PC-9 (cell line): ENCODE data around the gene SULT4A1. TPM values are rescaled to one million over a fixed set of nuclear protein-coding genes. Genes with fewer than 3 reads are reported as not detected.

Experiments used
- BruUV-seq: library from RNA; stranded (reverse); fragments of 400-500 nt; replicated peaks from 2 replicates; lab custom pipeline; 2021; lab: Mats Ljungman, UMichigan
- CTCF ChIA-PET: fragments of 300-600 bp; sonication (Branson Sonifier 250); formaldehyde crosslinking; loops from one replicate; lab custom pipeline; 2022; ENCODE audit warnings: antibody characterized with exemption; lab: Charles Lee
- POLR2A ChIA-PET: fragments of 300-600 bp; sonication (Branson Sonifier 250); formaldehyde crosslinking; loops from one replicate; lab custom pipeline; 2022; ENCODE audit warnings: antibody characterized with exemption; ENCODE audit not compliant: unreplicated experiment; lab: Charles Lee
- DNase-seq, 2 experiments: peaks; one replicate each; pipeline versions ENCODE4 v3.0.0 to v3.0.0-alpha.2; 2015 to 2022; ENCODE audit warnings: mixed read lengths in 1 of 2
- H2AFZ ChIP-seq: fragments of 200-600 bp; sonication (generic); 2 replicates; pipeline ENCODE4 v1.8.1; 2017; ENCODE audit warnings: antibody characterized with exemption
- H3F3A ChIP-seq: fragments of 200-600 bp; sonication (generic); 2 replicates; pipeline ENCODE4 v1.8.1; 2017; ENCODE audit warnings: antibody characterized with exemption, mild to moderate bottlenecking, low read depth; ENCODE audit not compliant: insufficient read depth
- H3K27ac ChIP-seq: fragments of 200-600 bp; sonication (generic); 2 replicates; pipeline ENCODE4 v1.6.1; 2016; ENCODE audit warnings: mixed run types
- H3K27me3 ChIP-seq: fragments of 200-600 bp; sonication (generic); 2 replicates; pipeline ENCODE4 v1.6.1; 2016; ENCODE audit warnings: low read depth, mixed run types; ENCODE audit not compliant: insufficient read depth
- H3K36me3 ChIP-seq: fragments of 200-600 bp; sonication (generic); 2 replicates; pipeline ENCODE4 v1.6.1; 2016; ENCODE audit warnings: low read depth, mixed run types
- H3K4me1 ChIP-seq: fragments of 200-600 bp; sonication (generic); replicated peaks from 2 replicates; pipeline ENCODE4 v1.6.1; 2016; ENCODE audit warnings: mixed run types; ENCODE audit not compliant: insufficient read depth
- H3K4me2 ChIP-seq: fragments of 200-600 bp; sonication (generic); 2 replicates; pipeline ENCODE4 v1.6.1; 2017; ENCODE audit warnings: mixed run types
- H3K4me3 ChIP-seq: fragments of 200-600 bp; sonication (generic); 2 replicates; pipeline ENCODE4 v1.6.1; 2016; ENCODE audit warnings: mixed run types
- H3K79me2 ChIP-seq: fragments of 200-600 bp; sonication (generic); 2 replicates; pipeline ENCODE4 v1.6.1; 2017; ENCODE audit warnings: low read depth, mixed run types
- H3K9me2 ChIP-seq: fragments of 200-600 bp; sonication (generic); 2 replicates; pipeline ENCODE4 v1.8.1; 2017; ENCODE audit warnings: mild to moderate bottlenecking; ENCODE audit not compliant: insufficient read depth
- H3K9me3 ChIP-seq: fragments of 200-600 bp; sonication (generic); 2 replicates; pipeline ENCODE4 v1.8.1; 2016; ENCODE audit warnings: low read depth; ENCODE audit not compliant: insufficient read depth
- H4K20me1 ChIP-seq: fragments of 200-600 bp; sonication (generic); 2 replicates; pipeline ENCODE4 v1.8.1; 2017; ENCODE audit not compliant: insufficient read depth
- EZH2 ChIP-seq: fragments of 200-600 bp; sonication (generic); IDR thresholded peaks from 2 replicates; pipeline ENCODE4 v1.8.0; 2017; ENCODE audit warnings: antibody characterized with exemption, low read depth
- intact Hi-C: fragments of 100-400 bp; cut with micrococcal nuclease; formaldehyde crosslinking; loops from one replicate; pipeline ENCODE4 v1.10.0; 2022; ENCODE audit not compliant: unreplicated experiment
- total RNA-seq: library from RNA; stranded (reverse); gene quantifications from 2 replicates; pipeline ENCODE4 v1.2.3, GENCODE V29; 2021
- TF ChIP-seq, protein P1 (sequence below): fragments of 200-600 bp; sonication (generic); conservative IDR thresholded peaks from 2 replicates; pipeline ENCODE4 v1.6.1; 2017; ENCODE audit warnings: mixed run types, antibody characterized with exemption, mild to moderate bottlenecking, moderate library complexity

The SULT4A1 gene
- total RNA-seq, 1 experiment from 2014 or later: 3.4 TPM

DNA sequence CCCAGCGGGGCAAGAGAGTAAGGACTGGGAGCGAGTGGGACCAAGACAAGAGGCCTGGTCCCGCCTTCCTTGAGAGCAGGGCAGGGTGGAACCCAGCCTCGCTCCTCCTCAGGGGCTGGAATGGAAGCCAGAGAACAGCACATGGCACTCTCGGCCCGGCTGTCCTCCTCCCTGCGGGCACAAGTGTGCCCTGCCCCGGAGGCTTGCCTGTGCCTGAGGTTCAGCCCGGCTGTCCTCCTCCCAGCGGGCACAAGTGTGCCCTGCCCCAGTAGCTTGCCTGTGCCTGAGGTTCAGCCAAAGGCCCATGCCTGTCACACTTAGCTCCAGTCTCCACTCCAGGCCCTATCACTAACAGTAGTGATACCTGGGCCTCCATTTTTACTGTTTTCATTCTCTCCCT lies 24.2 kb downstream of the SULT4A1 start:
- Histone ChIP-seq H3K4me2 (no peak overlapping the region), H3K27me3 (peaks cover 38% of the 10 kb centered on the region), H3K4me1 (no peaks in the 10 kb centered on the region), H2AFZ (no peak overlapping the region), H3K36me3 (no peaks in the 10 kb centered on the region), H4K20me1 (no peaks in the 10 kb centered on the region; the same call in 1 of the 2 replicates), H3K9me3 (no peaks in the 10 kb centered on the region), H3F3A (no peaks in the 10 kb centered on the region), H3K79me2 (no peaks in the 10 kb centered on the region), H3K4me3 (no peak overlapping the region), H3K9me2 (no peaks in the 10 kb centered on the region), H3K27ac (no peak overlapping the region)
- TF ChIP-seq, protein P1, sequence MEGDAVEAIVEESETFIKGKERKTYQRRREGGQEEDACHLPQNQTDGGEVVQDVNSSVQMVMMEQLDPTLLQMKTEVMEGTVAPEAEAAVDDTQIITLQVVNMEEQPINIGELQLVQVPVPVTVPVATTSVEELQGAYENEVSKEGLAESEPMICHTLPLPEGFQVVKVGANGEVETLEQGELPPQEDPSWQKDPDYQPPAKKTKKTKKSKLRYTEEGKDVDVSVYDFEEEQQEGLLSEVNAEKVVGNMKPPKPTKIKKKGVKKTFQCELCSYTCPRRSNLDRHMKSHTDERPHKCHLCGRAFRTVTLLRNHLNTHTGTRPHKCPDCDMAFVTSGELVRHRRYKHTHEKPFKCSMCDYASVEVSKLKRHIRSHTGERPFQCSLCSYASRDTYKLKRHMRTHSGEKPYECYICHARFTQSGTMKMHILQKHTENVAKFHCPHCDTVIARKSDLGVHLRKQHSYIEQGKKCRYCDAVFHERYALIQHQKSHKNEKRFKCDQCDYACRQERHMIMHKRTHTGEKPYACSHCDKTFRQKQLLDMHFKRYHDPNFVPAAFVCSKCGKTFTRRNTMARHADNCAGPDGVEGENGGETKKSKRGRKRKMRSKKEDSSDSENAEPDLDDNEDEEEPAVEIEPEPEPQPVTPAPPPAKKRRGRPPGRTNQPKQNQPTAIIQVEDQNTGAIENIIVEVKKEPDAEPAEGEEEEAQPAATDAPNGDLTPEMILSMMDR: no peak
- TF ChIP-seq EZH2: no peak
- CTCF ChIA-PET: no interaction called here
- POLR2A ChIA-PET: no interaction called here
- DNase-seq: no peak
- no TSS peak for BruUV-seq
- intact Hi-C loops: no loop called here

DNA sequence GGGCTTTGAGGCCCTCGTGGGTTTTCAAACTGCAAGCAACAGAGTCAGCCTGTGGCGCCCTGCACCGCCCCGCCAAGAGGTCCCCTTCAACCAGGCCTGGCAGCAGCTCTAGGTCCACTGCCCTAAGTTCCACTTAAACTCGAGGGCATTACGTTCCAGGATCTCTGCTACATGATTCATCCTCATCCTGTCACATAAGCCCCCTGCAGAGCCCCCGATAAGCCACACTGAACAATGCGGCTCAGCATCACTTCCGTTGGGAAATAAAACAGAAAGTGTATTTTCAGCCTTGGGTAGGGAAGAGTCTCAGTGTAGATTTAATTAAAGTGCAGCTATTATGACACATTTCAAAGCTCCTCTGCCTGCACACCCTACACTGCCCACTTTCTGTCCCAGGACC lies 24.6 kb downstream of the SULT4A1 start:
- TF ChIP-seq, protein P1: no peak
- TF ChIP-seq EZH2: no peak
- no peaks in the 10 kb centered on the region for H3K4me1 ChIP-seq
- H3F3A ChIP-seq: no peaks in the 10 kb centered on the region
- H2AFZ ChIP-seq: no peak overlapping the region
- H3K4me2 ChIP-seq: no peak overlapping the region
- intact Hi-C loops: no loop called here
- H3K4me3 ChIP-seq: no peak overlapping the region
- H3K9me3 ChIP-seq: no peaks in the 10 kb centered on the region
- peaks cover 33% of the 10 kb centered on the region; the same call in 1 of the 2 replicates for H3K27me3 ChIP-seq
- no peak overlapping the region for H3K27ac ChIP-seq
- ChIA-PET CTCF (no interaction called here), POLR2A (no interaction called here)
- H4K20me1 ChIP-seq: no peaks in the 10 kb centered on the region; the same call in 1 of the 2 replicates
- no peaks in the 10 kb centered on the region for H3K79me2 ChIP-seq
- no peaks in the 10 kb centered on the region for H3K9me2 ChIP-seq
- no peak for DNase-seq
- no TSS peak for BruUV-seq
- H3K36me3 ChIP-seq: no peaks in the 10 kb centered on the region

DNA sequence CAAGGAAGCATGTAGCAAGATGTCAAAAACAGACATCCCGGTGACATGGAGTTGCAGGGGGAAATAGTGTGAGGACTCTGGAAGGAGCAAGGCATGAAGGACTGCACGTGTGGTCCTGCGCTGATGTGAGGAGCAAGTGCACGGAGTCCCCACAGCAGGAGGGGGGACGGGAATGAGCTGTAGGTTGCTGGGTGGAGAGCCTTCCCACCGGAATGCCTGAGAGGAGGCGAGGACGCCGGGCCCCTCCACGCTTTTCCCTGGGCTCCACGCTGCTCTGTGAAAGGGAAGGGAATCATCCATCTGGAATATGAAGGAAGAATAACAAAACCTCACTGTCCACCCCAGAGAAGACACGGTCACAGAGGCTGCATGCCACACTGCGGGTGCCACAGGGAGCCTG lies 26.6 kb downstream of the SULT4A1 start:
- intact Hi-C loops: no loop called here
- Histone ChIP-seq H2AFZ (no peak overlapping the region), H3K4me3 (no peak overlapping the region), H3K36me3 (no peaks in the 10 kb centered on the region), H3K27ac (no peak overlapping the region), H3F3A (no peaks in the 10 kb centered on the region), H3K4me1 (no peaks in the 10 kb centered on the region), H3K27me3 (0 out of 2 replicates have a peak, but pooled peaks cover 20% of the 10 kb centered on the region), H3K9me2 (no peaks in the 10 kb centered on the region), H3K9me3 (no peaks in the 10 kb centered on the region), H3K4me2 (no peak overlapping the region), H4K20me1 (no peaks in the 10 kb centered on the region; the same call in 1 of the 2 replicates), H3K79me2 (no peaks in the 10 kb centered on the region)
- ChIA-PET CTCF (interaction anchor here (0.6 kb wide), 1 partner anchor 536 kb away, joined by 3 read pairs; no protein-coding TSS in a partner anchor), POLR2A (no interaction called here)
- no TSS peak for BruUV-seq
- DNase-seq: no peak
- TF ChIP-seq, protein P1: no peak
- TF ChIP-seq EZH2: no peak
